ENCODE data around the gene UNC80. TPM values are rescaled to one million over a fixed set of nuclear protein-coding genes. Genes with fewer than 3 reads are reported as not detected.

UNC80 gene
- total RNA-seq, 2 experiments from 2014 or later, result not detected

DNA sequence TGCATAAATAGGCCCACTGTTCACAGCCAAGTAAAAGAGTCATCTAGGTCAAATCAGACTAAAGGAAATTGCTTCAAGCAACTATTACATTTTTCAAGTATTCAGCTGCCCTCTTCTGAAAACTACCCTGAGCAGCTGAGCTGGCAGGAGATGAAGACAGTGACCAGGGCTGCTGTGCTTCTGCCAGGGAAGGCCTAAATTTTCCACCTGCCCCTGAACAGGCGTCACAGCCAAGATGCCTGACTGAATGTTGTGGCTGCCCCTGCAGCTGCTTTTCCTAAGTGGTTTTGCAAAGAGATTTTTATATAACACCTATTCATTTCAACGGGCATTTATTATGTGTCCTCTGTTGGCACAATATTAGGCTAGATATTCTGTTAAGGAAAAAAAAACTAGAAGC lies 134.1 kb downstream of the UNC80 start:
- no peak for ATAC-seq
- Mint-ChIP-seq H3K4me3 (no peak overlapping the region), H3K4me1 (no peaks in the 10 kb centered on the region), H3K27ac (no peak overlapping the region), H3K9me3 (ENCODE audit: low read depth) (no peaks in the 10 kb centered on the region), H3K27me3 (peaks cover 2% of the 10 kb centered on the region), H3K36me3 (no peaks in the 10 kb centered on the region)
- CTCF ChIA-PET, result no interaction called here
- DNase-seq, result no peak

- H3K36me3 Mint-ChIP-seq, result no peaks in the 10 kb centered on the region
- H3K27me3 Mint-ChIP-seq, result peaks cover 2% of the 10 kb centered on the region
- no peak for DNase-seq
- H3K4me1 Mint-ChIP-seq, result no peaks in the 10 kb centered on the region
- no peak overlapping the region for H3K27ac Mint-ChIP-seq
- ATAC-seq, result no peak
- no peak overlapping the region for H3K4me3 Mint-ChIP-seq
- CTCF ChIA-PET, result no interaction called here
- H3K9me3 Mint-ChIP-seq (ENCODE audit: low read depth), result no peaks in the 10 kb centered on the region
These were observed 136.1 kb downstream of the UNC80 start for GRCh38 chr2:209907746-209908145.

GRCh38 chr2:209908511-209908910 lies 136.9 kb downstream of the UNC80 start:
- H3K27ac Mint-ChIP-seq, result no peak overlapping the region
- CTCF ChIA-PET, result no interaction called here
- H3K27me3 Mint-ChIP-seq, result peaks cover 2% of the 10 kb centered on the region
- no peak overlapping the region for H3K4me3 Mint-ChIP-seq
- H3K4me1 Mint-ChIP-seq, result no peaks in the 10 kb centered on the region
- ATAC-seq, result no peak
- no peaks in the 10 kb centered on the region for H3K9me3 Mint-ChIP-seq (ENCODE audit: low read depth)
- H3K36me3 Mint-ChIP-seq, result no peaks in the 10 kb centered on the region
- no peak for DNase-seq

DNA sequence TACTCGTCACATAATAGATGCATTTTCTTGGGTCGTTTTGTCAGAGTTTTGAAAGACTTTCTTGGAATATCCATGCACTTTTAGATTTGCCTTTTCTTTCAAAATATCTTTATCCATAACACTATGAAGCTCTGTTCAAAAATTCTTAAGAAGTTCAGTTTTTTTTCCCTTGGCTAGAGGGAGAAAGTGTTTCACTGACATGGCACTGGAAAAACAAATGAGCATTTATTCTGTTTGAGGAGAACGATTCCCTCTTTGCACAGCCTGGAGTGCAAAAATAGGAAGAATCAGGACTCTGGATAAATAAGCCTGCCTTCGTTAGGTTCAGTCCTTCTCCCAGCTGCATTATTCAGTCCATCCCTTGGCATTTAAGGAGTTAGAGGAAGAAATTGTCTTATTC lies 139.9 kb downstream of the UNC80 start:
- H3K4me1 Mint-ChIP-seq, result no peaks in the 10 kb centered on the region
- no peak overlapping the region for H3K27ac Mint-ChIP-seq
- ATAC-seq, result no peak
- no peak for DNase-seq
- peaks cover 5% of the 10 kb centered on the region for H3K27me3 Mint-ChIP-seq
- CTCF ChIA-PET, result no interaction called here
- no peaks in the 10 kb centered on the region for H3K9me3 Mint-ChIP-seq (ENCODE audit: low read depth)
- H3K36me3 Mint-ChIP-seq, result no peaks in the 10 kb centered on the region
- no peak overlapping the region for H3K4me3 Mint-ChIP-seq

GRCh38 chr2:209913786-209914345 lies 142.2 kb downstream of the UNC80 start:
- no peaks in the 10 kb centered on the region for H3K4me1 Mint-ChIP-seq
- H3K4me3 Mint-ChIP-seq, result no peak overlapping the region
- peaks cover 5% of the 10 kb centered on the region for H3K27me3 Mint-ChIP-seq
- DNase-seq, result no peak
- H3K9me3 Mint-ChIP-seq (ENCODE audit: low read depth), result no peaks in the 10 kb centered on the region
- ATAC-seq, result no peak
- no peaks in the 10 kb centered on the region for H3K36me3 Mint-ChIP-seq
- CTCF ChIA-PET, result no interaction called here
- H3K27ac Mint-ChIP-seq, result no peak overlapping the region

GRCh38 chr2:209917154-209917771 lies 145.6 kb downstream of the UNC80 start:
- ATAC-seq (no peak), DNase-seq (no peak)
- no peak overlapping the region for H3K4me3 Mint-ChIP-seq
- H3K4me1 Mint-ChIP-seq, result no peaks in the 10 kb centered on the region
- CTCF ChIA-PET, result no interaction called here
- H3K36me3 Mint-ChIP-seq, result no peaks in the 10 kb centered on the region
- H3K27me3 Mint-ChIP-seq, result peaks cover 2% of the 10 kb centered on the region
- H3K9me3 Mint-ChIP-seq (ENCODE audit: low read depth), result no peaks in the 10 kb centered on the region
- no peak overlapping the region for H3K27ac Mint-ChIP-seq

DNA sequence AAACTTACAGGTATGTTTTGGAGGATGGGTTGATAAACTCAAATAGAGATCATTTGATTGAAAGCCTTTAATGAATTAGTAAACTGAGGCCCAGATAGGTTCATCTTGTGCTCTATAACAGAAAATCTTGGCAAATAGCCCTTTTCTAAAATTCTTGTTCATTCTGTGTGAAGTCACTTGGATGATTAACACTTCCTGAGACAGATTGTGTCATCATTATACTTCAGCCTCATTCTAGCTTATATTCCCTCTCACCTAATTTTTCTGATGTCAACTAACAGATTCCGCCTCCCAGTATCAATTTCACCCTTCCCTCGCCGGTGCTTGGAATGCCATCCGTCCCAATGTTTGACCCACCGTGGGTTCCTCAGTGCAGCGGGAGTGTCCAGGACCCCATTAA lies 146.6 kb downstream of the UNC80 start:
- Mint-ChIP-seq H3K27me3 (peaks cover 2% of the 10 kb centered on the region), H3K9me3 (ENCODE audit: low read depth) (no peaks in the 10 kb centered on the region), H3K27ac (no peak overlapping the region), H3K4me1 (no peaks in the 10 kb centered on the region), H3K4me3 (no peak overlapping the region), H3K36me3 (no peaks in the 10 kb centered on the region)
- no peak for DNase-seq
- CTCF ChIA-PET, result no interaction called here
- ATAC-seq, result no peak

DNA sequence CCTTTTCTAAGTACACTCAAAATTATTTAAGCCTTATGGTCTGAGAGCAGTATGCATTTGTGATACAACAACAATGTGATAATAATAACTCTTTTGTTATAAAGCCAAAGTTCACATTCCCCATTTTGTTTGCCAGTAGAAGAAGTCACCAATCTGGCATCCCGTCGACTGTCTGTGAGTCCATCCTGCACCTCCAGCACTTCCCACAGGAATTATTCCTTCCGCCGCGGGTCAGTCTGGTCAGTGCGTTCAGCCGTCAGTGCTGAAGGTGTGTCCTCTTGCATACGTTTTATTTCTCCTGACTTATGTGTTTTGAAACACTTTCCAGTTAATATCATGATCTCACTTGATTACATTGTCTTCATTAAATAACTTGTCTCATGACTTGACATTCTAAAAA lies 150.5 kb downstream of the UNC80 start:
- Mint-ChIP-seq H3K9me3 (ENCODE audit: low read depth) (no peaks in the 10 kb centered on the region), H3K36me3 (no peaks in the 10 kb centered on the region), H3K27ac (no peak overlapping the region), H3K27me3 (peaks cover 4% of the 10 kb centered on the region), H3K4me3 (no peak overlapping the region), H3K4me1 (no peaks in the 10 kb centered on the region)
- DNase-seq, result no peak
- CTCF ChIA-PET, result no interaction called here
- no peak for ATAC-seq

GRCh38 chr2:209929369-209929768 lies 157.7 kb downstream of the UNC80 start:
- ATAC-seq (no peak), DNase-seq (no peak)
- no peaks in the 10 kb centered on the region for H3K36me3 Mint-ChIP-seq
- H3K9me3 Mint-ChIP-seq (ENCODE audit: low read depth), result no peaks in the 10 kb centered on the region
- H3K27me3 Mint-ChIP-seq, result peaks cover 14% of the 10 kb centered on the region
- H3K4me3 Mint-ChIP-seq, result no peak overlapping the region
- CTCF ChIA-PET, result no interaction called here
- no peak overlapping the region for H3K27ac Mint-ChIP-seq
- no peaks in the 10 kb centered on the region for H3K4me1 Mint-ChIP-seq

- Mint-ChIP-seq H3K36me3 (no peaks in the 10 kb centered on the region), H3K4me3 (no peak overlapping the region), H3K4me1 (no peaks in the 10 kb centered on the region), H3K9me3 (ENCODE audit: low read depth) (no peaks in the 10 kb centered on the region), H3K27ac (no peak overlapping the region), H3K27me3 (peaks cover 16% of the 10 kb centered on the region)
- CTCF ChIA-PET, result interaction anchor here (0.7 to 1.3 kb wide), 2 partner anchors 27 to 265 kb away, joined by 3 read pairs; no protein-coding TSS in a partner anchor
- ATAC-seq, result no peak
- no peak for DNase-seq
These were observed 162.2 kb downstream of the UNC80 start for GRCh38 chr2:209933499-209934483.

DNA sequence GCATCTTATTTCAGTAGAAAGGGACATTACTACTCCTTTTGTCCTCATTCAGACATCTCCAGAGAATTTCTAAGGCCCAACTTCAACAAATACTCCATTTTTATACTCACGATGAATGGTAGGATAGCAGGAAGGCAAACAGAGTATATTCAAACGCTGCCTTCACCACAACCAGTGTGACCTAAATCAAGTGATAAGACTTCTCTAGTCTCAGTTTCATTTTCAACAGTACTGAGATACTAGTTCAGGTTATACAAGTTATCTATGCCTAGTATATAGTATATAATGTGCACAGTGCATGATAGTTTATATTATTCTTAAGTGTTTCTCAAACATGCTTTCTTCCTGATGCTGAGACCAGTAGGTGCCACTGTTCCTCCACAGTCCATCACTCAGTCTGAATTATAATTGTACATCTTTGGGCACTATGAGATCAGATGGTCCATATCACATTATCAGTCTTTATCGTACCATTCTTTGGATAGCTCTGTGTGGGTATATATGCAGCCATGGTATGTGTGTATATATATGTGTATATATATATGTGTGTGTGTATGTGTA lies 164.6 kb downstream of the UNC80 start:
- H3K4me3 Mint-ChIP-seq, result no peak overlapping the region
- peaks cover 20% of the 10 kb centered on the region for H3K27me3 Mint-ChIP-seq
- H3K27ac Mint-ChIP-seq, result no peak overlapping the region
- no peaks in the 10 kb centered on the region for H3K36me3 Mint-ChIP-seq
- H3K9me3 Mint-ChIP-seq (ENCODE audit: low read depth), result no peaks in the 10 kb centered on the region
- H3K4me1 Mint-ChIP-seq, result no peaks in the 10 kb centered on the region
- CTCF ChIA-PET, result interaction anchor here (1.0 kb wide), 1 partner anchor 25 kb away, joined by 3 read pairs; no protein-coding TSS in a partner anchor
- DNase-seq (no peak), ATAC-seq (peak; percentile 33)

DNA sequence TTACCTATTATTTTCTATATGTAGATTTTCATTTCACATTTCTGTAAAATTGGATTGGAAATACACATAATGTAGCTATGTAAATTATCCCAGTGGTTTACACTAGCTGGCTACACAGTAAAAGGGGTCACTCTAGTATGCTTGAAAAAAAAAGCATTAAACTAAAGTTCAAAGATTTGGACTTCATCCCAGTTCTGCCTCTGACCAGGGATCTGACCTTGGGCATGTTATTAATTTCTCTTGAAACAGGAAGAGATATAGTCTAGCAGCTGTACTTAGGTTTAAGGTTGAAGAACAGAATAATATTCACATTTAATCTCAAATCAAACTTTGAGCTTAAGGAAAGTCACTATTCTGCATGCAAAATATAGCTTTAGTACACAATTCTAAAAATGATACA lies 166.3 kb downstream of the UNC80 start:
- H3K36me3 Mint-ChIP-seq, result no peaks in the 10 kb centered on the region
- H3K4me1 Mint-ChIP-seq, result no peaks in the 10 kb centered on the region
- H3K27me3 Mint-ChIP-seq, result peaks cover 13% of the 10 kb centered on the region
- no peaks in the 10 kb centered on the region for H3K9me3 Mint-ChIP-seq (ENCODE audit: low read depth)
- no peak for DNase-seq
- ATAC-seq, result no peak
- H3K27ac Mint-ChIP-seq, result no peak overlapping the region
- H3K4me3 Mint-ChIP-seq, result no peak overlapping the region
- CTCF ChIA-PET, result interaction anchor here (0.9 to 1.3 kb wide), 2 partner anchors 455 to 603 kb away, joined by 3 read pairs; no protein-coding TSS in a partner anchor

DNA sequence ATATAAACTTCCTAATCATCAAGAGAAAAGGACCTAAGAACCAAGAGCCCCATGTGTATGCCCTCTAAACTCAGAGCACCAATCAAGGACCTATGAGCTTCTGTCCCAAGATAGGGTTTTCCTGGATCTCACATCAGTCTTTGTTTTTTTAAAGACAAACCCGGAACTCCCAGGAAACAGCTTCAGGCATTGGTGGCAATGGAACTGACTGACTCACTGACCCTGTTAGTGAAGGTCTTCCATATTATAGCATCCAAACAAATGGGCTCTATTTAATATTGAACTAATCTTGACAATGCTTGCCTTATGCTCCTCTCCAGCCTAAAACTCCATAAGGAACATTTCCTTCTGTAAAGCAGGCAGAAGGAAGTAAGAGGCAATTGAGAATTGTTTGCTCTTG lies 167.3 kb downstream of the UNC80 start:
- CTCF ChIA-PET, result no interaction called here
- ATAC-seq, result no peak

More for the DNA sequence above, 167.3 kb downstream of the UNC80 start:
- no peaks in the 10 kb centered on the region for H3K9me3 Mint-ChIP-seq (ENCODE audit: low read depth)
- no peak overlapping the region for H3K27ac Mint-ChIP-seq
- H3K4me1 Mint-ChIP-seq, result no peaks in the 10 kb centered on the region
- peaks cover 13% of the 10 kb centered on the region for H3K27me3 Mint-ChIP-seq
- no peak overlapping the region for H3K4me3 Mint-ChIP-seq
- DNase-seq, result no peak
- no peaks in the 10 kb centered on the region for H3K36me3 Mint-ChIP-seq
